ENCODE measurements around the gene PTGS2. TPM values are rescaled to one million over a fixed set of nuclear protein-coding genes. Genes with fewer than 3 reads are reported as not detected.

Gene PTGS2
- total RNA-seq, 1 experiment from 2014 or later, result 0.91 TPM

- TF ChIP-seq ZBTB33 (IDR thresholded peaks at IDR 0.05; ENCODE audit: extremely low read depth, insufficient replicate concordance, low read length) (no peak), JUND (IDR thresholded peaks at IDR 0.05) (no peak), TCF7L2 (IDR thresholded peaks at IDR 0.05; ENCODE audit: borderline replicate concordance, extremely low read depth, insufficient read depth, insufficient read length) (no peak), RAD21 (IDR thresholded peaks at IDR 0.05; ENCODE audit: low read depth) (peak; percentile 17; the same call in 1 of the 2 replicates), ZFX (IDR thresholded peaks at IDR 0.05) (no peak)
Observed at GRCh38 chr1:186680245-186681061, at the start of gene PTGS2 (continued).

DNA sequence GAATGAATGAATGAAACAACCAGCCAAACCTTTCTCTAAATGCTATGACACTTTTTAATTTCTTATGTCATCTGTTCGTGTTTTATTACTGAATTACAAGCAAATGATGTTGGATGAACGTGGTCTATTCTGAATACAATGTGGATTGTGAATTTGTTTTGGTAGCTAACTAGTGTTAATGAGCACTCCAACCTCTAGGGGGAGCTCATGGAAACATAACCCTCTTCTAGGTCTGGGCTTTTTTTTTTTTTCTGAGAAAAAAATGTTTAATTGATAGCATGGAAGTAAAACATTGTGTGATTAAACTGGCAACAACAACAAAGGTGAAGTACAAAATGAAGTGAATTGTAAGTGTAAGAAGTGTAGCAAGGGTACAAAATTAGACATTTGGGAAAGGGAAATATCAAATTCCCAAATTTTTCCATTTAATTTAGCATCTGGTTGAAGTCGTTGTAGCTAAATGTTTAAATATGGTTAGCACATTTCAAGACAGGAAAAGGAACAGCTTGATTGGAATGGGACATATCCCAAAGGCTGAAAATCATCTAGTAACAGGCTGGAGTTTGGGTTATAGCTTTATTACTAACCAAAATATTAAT, 42.6 kb upstream of the PTGS2 start:
- no TSS peak for BruUV-seq (replicated peaks)
- no peaks in the 10 kb centered on the region for H3K4me1 ChIP-seq (ENCODE audit: control insufficient read depth in 1 of 2, insufficient read depth in 2 of 2, low read length in 2 of 2)
- H4K20me1 ChIP-seq (ENCODE audit: insufficient read depth), result no peaks in the 10 kb centered on the region
- H3K36me3 ChIP-seq (ENCODE audit: control insufficient read depth in 1 of 2, insufficient read depth in 2 of 2, low read length in 2 of 2), result no peaks in the 10 kb centered on the region
- H3K9me2 ChIP-seq (ENCODE audit: insufficient read depth), result no peaks in the 10 kb centered on the region
- ChIA-PET RAD21 (ENCODE audit: low non-redundant PET in 1 of 2, low total read pairs in 2 of 2, uncharacterized antibody in 2 of 2, unreplicated experiment in 2 of 2) (interaction anchor here in 1 of 2 experiments (0.5 to 0.8 kb wide), 2 partner anchors 45 to 240 kb away, joined by 3 read pairs; no protein-coding TSS in a partner anchor), POLR2A (no interaction called here), CTCF (interaction anchor here (0.6 to 1.7 kb wide), 18 partner anchors 8 to 264 kb away, joined by 3 to 9 read pairs (median 4); partner anchors contain the start of gene PTGS2)
- H3K79me2 ChIP-seq (ENCODE audit: insufficient read depth, low read length), result no peaks in the 10 kb centered on the region
- ATAC-seq (peak; percentile 82), DNase-seq (ENCODE audit: low read depth, low spot score) (peak; percentile 51)
- no peak overlapping the region for H3K9ac ChIP-seq (ENCODE audit: low read length)
- no peaks in the 10 kb centered on the region for H3K27me3 ChIP-seq (ENCODE audit: insufficient read depth, low read length)
- H2AFZ ChIP-seq (ENCODE audit: low read depth, low read length, poor library complexity, severe bottlenecking), result peak overlapping the region; percentile 16
- intact Hi-C loops (cut with micrococcal nuclease), result no loop called here
- no peak overlapping the region for H3K27ac ChIP-seq (ENCODE audit: low read depth, low read length)
- no peak overlapping the region for H3K4me2 ChIP-seq (ENCODE audit: low read length)
- H3K9me3 ChIP-seq (ENCODE audit: control insufficient read depth in 1 of 2, insufficient read depth in 1 of 2, low read depth in 1 of 2, low read length in 2 of 2), result no peaks in the 10 kb centered on the region
- H3K4me3 ChIP-seq (replicated peaks in 1 of 2; ENCODE audit: low read depth in 1 of 2, low read length in 2 of 2), result no peak overlapping the region
- TF ChIP-seq ZNF274 (IDR thresholded peaks at IDR 0.05; ENCODE audit: low read depth, low read length), result no peak
- no peak for TF ChIP-seq JUND (IDR thresholded peaks at IDR 0.05)
- no peak for TF ChIP-seq ATF3 (IDR thresholded peaks at IDR 0.05)
- TF ChIP-seq ELF1 (IDR thresholded peaks at IDR 0.05; ENCODE audit: borderline replicate concordance, low read depth), result no peak
- no peak for TF ChIP-seq POLR2A (IDR thresholded peaks at IDR 0.05; ENCODE audit: borderline replicate concordance, extremely low read depth, insufficient read depth, insufficient read length)
- TF ChIP-seq ZBTB33 (IDR thresholded peaks at IDR 0.05; ENCODE audit: extremely low read depth, insufficient replicate concordance, low read length), result no peak
- TF ChIP-seq SIN3A (IDR thresholded peaks at IDR 0.05; ENCODE audit: low read depth), result no peak
- TF ChIP-seq ZFX (IDR thresholded peaks at IDR 0.05), result no peak
- TF ChIP-seq EGR1 (IDR thresholded peaks at IDR 0.05; ENCODE audit: low read depth), result no peak
- peak; percentile 27 to 75 (median 67); a peak in 5 of 6 replicates for TF ChIP-seq CTCF (IDR thresholded peaks at IDR 0.05 in 2 of 3, conservative IDR thresholded peaks at IDR 0.05 in 1 of 3; ENCODE audit: borderline replicate concordance in 1 of 3, insufficient read depth in 1 of 3, low read depth in 2 of 3, low read length in 2 of 3)
- TF ChIP-seq RAD21 (IDR thresholded peaks at IDR 0.05; ENCODE audit: low read depth), result peak; percentile 35

Measured in HCT116 (cell line).